GM21390 (cell line): ENCODE results near the gene TSPAN5.
A peak's percentile ranks its signal among the peaks of the same experiment; 100 is the strongest.
"Not testable (repeated sequence)": the region's sequence is repeated elsewhere in the genome, so short reads cannot be mapped to it uniquely, and the experiment has no call there.

ENCODE experiments used
- ATAC-seq: cut with Tn5 transposase; IDR thresholded peaks from one replicate; pipeline ENCODE4 v1.9.1; 2021; ENCODE audit not compliant: unreplicated experiment

Gene TSPAN5

GRCh38 chr4:98658287-98659105, at the start of gene TSPAN5:
Gene TSPAN5 (minus strand): TSS chr4:98658611.
- peak; percentile 71 for ATAC-seq

DNA sequence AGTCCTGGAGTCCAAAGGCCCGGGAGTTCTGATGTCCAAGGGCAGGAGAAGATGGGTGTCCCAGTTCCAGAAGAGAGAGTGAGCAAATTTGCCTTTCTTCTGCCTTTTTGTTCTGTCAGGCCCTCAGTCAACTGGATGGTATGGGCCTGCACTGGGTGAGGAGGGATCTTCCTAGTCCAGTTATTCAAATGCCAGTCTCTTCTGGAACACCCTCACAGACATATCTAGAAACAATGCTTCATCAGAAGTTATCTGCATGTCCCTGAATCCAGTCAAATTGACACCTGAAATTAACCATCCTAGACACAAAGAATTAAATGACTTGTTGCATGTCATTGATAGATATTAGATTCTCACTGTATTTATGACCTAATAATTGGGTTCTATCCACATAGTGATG, 48.5 kb upstream of the TSPAN5 start:
- ATAC-seq: no peak

DNA sequence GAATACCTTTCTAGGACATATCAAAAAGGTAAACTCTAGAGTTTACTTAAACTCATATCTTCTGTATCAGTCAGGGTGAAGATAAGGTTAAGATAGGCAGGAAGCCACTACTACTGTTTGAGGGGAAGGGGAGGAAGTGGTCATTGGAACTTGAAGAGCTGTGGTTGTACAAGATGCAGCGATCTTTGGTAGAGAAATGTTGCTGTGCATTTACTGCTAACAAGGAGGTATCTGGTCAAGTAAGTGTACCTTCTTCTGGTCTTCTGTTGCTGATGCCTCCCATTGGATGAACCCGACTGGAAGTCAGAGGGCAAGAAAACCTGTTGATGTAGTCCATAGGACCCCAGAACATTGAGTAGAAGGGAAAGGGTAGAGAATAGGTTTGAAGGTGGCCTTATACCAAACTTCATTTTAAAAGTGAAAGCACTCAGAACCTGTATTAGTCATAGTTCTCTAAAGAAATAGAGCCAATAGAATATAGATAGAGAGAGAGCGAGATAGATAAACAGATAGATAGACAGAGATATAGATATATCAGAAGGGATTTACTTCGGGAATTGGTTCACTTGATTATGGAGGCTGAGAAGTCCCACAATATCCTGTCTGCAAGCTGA, 47.9 kb upstream of the TSPAN5 start:
- no peak for ATAC-seq

DNA sequence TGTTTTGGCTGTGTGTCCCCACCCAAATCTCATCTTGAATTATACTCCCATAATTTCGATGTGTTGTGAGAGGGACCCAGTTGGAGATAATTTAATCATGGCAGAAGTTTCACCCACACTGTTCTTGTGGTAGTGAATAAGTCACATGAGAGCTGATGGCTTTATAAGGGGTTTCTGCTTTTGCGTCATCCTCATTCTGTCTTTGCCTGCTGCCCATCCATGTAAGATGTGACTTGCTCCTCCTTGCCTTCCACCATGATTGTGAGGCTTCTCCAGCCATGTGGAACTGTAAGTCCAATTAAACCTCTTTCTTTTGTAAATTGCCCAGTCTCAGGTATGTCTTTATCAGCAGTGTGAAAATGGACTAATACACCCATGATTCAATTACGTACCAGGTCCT, 47.2 kb upstream of the TSPAN5 start:
- not testable (repeated sequence) for ATAC-seq

- ATAC-seq: no peak
These were observed 42.2 kb upstream of the TSPAN5 start for GRCh38 chr4:98700656-98701055.

GRCh38 chr4:98694076-98694475, 35.7 kb upstream of the TSPAN5 start:
- no peak for ATAC-seq

GRCh38 chr4:98692411-98692810, 34.0 kb upstream of the TSPAN5 start:
- ATAC-seq: no peak

- no peak for ATAC-seq
These were observed 33.2 kb upstream of the TSPAN5 start for GRCh38 chr4:98691588-98691987.

DNA sequence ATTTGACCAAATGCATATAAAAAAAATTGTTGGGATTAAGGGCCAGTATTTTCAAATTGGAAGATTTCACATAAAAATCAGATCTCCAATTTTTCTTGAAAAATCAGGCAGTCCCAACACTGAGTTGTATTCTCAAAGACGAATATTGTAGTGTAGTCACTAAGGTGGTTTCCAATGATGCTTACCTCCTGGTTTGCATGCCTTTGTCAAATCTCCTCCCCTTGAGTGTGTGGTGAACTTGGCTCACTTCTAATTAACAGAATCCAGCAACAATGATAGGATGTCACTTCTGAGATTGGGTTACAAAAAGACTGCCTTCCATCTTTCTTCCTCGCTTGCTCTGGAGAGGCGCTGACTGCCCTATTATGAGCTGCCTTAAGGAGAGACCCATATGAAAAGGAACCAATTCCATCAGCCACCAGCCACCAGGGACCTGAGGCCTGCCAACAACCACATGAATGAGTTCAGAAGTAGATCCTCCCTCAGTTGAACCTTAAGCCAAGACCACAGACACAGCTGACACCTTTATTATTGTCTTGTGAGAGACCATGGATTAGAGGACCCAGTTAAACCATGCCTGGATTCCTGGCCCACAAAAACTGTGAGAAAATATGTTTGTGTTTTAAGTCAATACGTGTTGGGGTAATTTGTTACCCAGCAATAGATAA, 31.2 kb upstream of the TSPAN5 start:
- ATAC-seq: no peak

GRCh38 chr4:98688411-98689290, 30.2 kb upstream of the TSPAN5 start:
- no peak for ATAC-seq

DNA sequence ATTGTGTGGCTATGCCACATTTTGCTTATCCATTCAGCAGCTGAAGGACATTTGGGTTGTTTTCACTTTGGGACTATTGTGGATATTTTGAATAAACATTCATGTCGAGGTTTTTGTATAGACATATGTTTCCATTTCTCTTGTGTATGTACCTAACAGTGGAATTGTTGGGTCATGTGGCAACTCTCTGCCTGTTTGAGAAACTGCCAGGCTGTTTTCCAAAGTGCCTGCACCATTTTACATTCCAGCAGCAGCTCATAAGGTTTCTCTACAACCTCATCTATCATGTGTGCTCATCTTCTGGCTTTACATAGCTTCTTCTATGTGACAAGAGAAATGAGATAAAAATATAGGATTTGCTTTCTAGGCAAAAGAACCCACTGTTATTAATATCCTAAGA, 29.5 kb upstream of the TSPAN5 start:
- no peak for ATAC-seq

DNA sequence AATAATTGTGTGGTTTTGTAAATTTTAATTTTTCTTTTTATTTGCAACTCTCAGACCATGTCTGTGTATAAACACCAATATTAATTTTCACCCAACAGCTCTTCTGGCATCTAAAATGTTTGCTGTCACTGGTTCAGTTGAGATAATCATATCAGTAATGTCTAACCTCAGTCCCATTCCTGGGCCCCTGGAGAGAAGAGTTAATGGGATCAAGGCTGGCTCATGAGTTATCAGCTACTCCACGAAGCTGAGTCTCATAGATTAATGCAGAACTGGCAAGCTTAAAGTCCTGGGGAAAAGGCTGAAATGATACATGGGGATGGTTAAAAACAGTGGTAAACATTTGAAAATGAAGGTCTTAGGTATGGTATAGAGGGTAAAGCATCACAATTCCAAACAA, 28.4 kb upstream of the TSPAN5 start:
- ATAC-seq: no peak

- ATAC-seq: no peak
These were observed 27.8 kb upstream of the TSPAN5 start for GRCh38 chr4:98686043-98686707.

- ATAC-seq: no peak
These were observed 27.0 kb upstream of the TSPAN5 start for GRCh38 chr4:98685225-98686042.

DNA sequence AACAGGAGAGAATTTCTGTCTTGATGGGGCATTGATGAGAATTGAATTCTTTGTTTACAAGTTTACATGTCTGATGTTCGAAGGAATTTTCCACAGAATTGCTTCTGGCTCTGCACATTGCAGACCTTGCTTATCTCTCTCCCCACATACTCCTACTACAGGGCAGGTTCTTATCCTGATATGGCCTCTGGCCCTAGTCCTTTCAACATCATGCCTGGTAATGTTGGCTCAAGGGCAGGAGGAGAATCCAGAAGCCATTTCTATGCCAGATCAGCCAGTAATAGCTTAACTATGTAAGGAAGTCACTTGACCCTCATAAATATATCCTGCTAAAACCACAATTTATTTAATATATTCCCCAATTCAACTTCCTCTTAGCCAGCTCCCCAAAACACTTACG, 24.3 kb upstream of the TSPAN5 start:
- ATAC-seq: no peak

DNA sequence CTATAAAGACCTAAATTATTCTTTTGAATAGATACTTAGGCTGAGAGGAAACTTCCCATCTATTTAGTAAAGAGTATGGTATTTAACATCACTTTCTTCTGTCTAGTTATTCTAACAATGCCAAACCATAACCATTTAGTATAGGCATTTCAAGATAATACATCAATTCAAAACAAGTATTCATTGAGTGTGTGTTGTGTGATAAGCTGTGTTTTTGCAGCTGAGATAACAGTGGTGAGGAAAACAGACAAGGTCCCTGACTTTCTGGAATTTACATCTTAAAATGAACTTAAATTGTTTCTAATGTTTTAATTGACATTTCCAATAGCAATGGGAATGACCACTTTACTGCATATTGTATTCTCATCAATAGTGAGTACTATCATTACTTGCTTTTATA, 22.4 kb upstream of the TSPAN5 start:
- ATAC-seq: no peak

DNA sequence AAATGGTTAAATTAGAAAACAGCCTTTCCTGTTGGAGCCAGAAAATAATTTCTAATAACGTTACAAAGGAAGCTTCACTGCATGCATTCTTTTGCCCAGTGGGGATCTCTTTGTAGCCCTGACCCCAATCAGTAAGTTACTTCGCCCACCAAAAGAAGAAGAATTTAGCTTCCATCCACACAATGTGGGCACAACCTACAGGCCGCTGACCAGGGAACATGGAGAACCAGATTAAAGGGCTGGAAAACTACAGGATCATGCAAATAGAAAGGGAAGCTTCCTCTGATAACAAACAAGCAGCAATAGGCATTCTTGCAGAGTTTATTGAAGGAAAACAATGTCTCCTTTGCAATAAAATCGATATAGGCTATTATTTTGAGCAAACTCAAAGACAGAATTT, 21.3 kb upstream of the TSPAN5 start:
- ATAC-seq: no peak

- ATAC-seq: no peak
These were observed 19.4 kb upstream of the TSPAN5 start for GRCh38 chr4:98677799-98678198.

DNA sequence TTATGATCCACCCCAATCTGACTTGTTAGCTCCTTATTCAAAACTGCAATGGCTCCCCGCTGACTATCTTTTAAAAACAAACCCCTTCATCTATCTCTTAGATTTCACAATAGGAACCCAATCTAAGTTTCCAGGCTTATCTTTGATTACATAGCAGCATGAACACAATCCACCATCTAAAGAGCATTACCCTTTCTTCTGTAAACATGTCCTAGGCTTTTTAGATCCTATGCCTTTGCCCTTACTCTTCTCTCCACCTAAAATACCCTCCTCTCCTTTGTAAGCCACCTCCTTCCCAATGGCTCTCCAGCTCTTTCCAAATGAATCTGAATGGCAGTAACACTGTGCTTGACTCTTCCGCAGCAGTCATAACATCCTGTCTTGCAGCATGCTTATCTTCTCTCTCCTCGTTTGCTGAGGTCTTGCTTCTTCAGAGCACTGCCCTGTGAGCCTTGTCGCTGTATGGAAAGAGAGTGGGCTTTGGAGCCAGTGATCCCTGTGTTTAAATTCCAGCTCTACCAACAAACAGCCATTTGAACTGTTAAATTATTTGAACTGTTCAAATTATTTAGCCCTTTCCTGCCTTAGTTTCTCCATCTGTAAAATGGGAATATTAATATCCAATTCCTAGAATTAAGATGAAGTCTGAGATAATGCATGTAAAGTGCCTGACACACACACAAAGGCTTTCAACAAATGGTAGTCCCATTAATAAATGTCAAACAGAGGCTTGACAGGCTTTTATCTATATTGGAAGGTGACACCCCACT, 16.2 kb upstream of the TSPAN5 start:
- ATAC-seq: no peak
